ENCODE results near the gene CTDNEP1. TPM values are rescaled to one million over a fixed set of nuclear protein-coding genes. Genes with fewer than 3 reads are reported as not detected.

CTDNEP1 gene
- total RNA-seq, 1 experiment from 2014 or later = 132 TPM

DNA sequence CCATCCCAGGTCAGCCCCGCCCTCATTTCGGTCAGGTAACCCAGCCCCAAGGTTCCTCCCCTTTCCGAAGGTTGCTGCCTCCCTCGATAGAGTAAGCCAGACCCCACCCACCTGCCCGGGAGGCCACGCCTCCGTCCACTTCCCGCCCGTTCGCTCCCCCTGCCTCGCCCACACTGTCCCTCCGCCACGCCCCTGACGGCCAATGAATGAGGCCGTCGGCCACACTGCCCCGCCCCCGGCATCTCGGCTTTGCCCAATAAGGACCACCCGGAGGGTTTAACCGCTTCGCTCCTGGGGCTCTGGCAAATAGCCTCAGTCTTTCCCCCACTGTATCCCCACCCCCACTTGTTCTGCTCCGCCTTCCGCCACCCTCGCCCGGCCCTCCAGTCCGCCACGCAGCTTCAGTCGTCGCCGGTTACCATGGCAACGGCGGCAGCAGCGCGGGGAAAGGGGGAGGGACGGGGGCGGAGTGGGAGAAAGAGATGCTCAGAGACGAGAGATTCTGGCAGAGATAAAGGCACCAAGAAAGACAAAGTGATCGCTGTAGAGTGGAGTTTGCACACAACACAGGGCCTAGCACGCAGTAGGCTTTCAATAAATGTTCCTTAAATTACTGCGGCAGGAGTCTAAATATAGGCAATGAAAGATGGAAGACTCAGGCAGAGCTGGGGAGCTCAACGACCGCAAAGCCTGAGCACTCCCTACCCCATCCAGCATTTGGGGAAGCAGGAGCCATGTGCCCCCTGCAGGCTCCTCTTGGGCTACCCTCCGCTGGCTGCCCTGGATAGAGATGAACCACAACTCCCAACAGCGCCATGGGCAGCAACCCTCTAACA is 37.0 kb downstream of the CTDNEP1 start:
- POLR2A ChIA-PET = no interaction called here
- H3K4me3 ChIP-seq (ENCODE audit: low read depth in 2 of 2, low read length in 2 of 2) = peak overlapping the region; percentile 47 to 70
- peak; percentile 86 for ATAC-seq
- in situ Hi-C loops (cut with HindIII; ENCODE audit: low pct_unique_long_range_greater_than_20kb, low sequenced_read_pairs) (no loop called here), intact Hi-C loops (cut with micrococcal nuclease; ENCODE audit: unreplicated experiment) (no loop called here)
- DNase-seq (ENCODE audit: low read depth, low spot score) = peak; percentile 92
- H3K27ac ChIP-seq (ENCODE audit: low read length) = peak overlapping the region; percentile 63; the same call in 1 of the 2 replicates
- peaks cover 28% of the 10 kb centered on the region for H3K4me1 ChIP-seq (ENCODE audit: control insufficient read depth, insufficient read depth, low read length)
- BruUV-seq (replicated peaks) = no TSS peak
- TF ChIP-seq, protein P1, sequence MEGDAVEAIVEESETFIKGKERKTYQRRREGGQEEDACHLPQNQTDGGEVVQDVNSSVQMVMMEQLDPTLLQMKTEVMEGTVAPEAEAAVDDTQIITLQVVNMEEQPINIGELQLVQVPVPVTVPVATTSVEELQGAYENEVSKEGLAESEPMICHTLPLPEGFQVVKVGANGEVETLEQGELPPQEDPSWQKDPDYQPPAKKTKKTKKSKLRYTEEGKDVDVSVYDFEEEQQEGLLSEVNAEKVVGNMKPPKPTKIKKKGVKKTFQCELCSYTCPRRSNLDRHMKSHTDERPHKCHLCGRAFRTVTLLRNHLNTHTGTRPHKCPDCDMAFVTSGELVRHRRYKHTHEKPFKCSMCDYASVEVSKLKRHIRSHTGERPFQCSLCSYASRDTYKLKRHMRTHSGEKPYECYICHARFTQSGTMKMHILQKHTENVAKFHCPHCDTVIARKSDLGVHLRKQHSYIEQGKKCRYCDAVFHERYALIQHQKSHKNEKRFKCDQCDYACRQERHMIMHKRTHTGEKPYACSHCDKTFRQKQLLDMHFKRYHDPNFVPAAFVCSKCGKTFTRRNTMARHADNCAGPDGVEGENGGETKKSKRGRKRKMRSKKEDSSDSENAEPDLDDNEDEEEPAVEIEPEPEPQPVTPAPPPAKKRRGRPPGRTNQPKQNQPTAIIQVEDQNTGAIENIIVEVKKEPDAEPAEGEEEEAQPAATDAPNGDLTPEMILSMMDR (IDR thresholded peaks at IDR 0.05) = peak; percentile 76
- TF ChIP-seq SIN3A (IDR thresholded peaks at IDR 0.05; ENCODE audit: borderline replicate concordance, insufficient read depth, low read depth, low read length) (no peak), POLR2AphosphoS5 (IDR thresholded peaks at IDR 0.05; ENCODE audit: low read depth, low read length) (no peak)
- CTCF ChIA-PET = interaction anchor here (0.6 to 0.7 kb wide), 2 partner anchors 139 to 193 kb away, joined by 3 read pairs; no protein-coding TSS in a partner anchor
- H3K27me3 ChIP-seq (ENCODE audit: control insufficient read depth, insufficient read depth, low read length) = no peaks in the 10 kb centered on the region
- no peaks in the 10 kb centered on the region for H3K36me3 ChIP-seq (ENCODE audit: control insufficient read depth, insufficient read depth, low read length)
- H3K9me3 ChIP-seq (ENCODE audit: control insufficient read depth, insufficient read depth, low read depth, low read length) = no peaks in the 10 kb centered on the region

DNA sequence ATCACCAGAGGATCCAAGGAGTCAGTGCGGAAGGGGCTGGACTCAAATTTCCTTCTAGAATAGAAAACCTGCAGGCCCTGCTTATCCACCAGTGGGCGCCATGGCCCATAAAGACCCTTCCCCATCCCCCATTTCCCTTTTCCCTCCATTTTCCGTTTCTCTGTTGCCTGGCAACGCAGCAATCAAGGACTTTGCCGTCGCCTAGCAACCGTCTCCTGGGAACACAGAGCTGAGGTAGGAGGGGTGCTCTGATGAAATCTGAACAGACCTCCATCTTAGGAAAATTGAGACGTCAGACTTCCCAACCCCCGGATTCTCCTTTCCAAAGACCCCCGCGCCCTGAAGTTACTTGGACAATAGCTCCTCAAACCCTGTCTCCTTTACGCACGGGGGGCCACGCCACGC is 37.6 kb downstream of the CTDNEP1 start:
- H3K9me3 ChIP-seq (ENCODE audit: control insufficient read depth, insufficient read depth, low read depth, low read length) = no peaks in the 10 kb centered on the region
- ATAC-seq = no peak
- in situ Hi-C loops (cut with HindIII; ENCODE audit: low pct_unique_long_range_greater_than_20kb, low sequenced_read_pairs) = no loop called here
- ChIA-PET POLR2A (no interaction called here), CTCF (interaction anchor here (0.7 kb wide), 1 partner anchor 140 kb away, joined by 3 read pairs; no protein-coding TSS in a partner anchor)
- H3K4me3 ChIP-seq (ENCODE audit: low read depth in 2 of 2, low read length in 2 of 2) = peak overlapping the region; percentile 47 to 70
- no peak for DNase-seq (ENCODE audit: low read depth, low spot score)
- peaks cover 22% of the 10 kb centered on the region for H3K4me1 ChIP-seq (ENCODE audit: control insufficient read depth, insufficient read depth, low read length)
- BruUV-seq (replicated peaks) = no TSS peak
- H3K27ac ChIP-seq (ENCODE audit: low read length) = peak overlapping the region; percentile 11; the same call in 1 of the 2 replicates
- no peaks in the 10 kb centered on the region for H3K27me3 ChIP-seq (ENCODE audit: control insufficient read depth, insufficient read depth, low read length)
- H3K36me3 ChIP-seq (ENCODE audit: control insufficient read depth, insufficient read depth, low read length) = no peaks in the 10 kb centered on the region
- TF ChIP-seq REST (IDR thresholded peaks at IDR 0.05; ENCODE audit: insufficient read depth in 1 of 2, low read depth in 2 of 2, low read length in 1 of 2) (no peak), TCF7L2 (IDR thresholded peaks at IDR 0.05; ENCODE audit: low read depth, low read length) (no peak)
- intact Hi-C loops (cut with micrococcal nuclease; ENCODE audit: unreplicated experiment) = no loop called here
